HFFc6 (cell line): ENCODE results near the gene NOSIP. TPM values are rescaled to one million over a fixed set of nuclear protein-coding genes. Genes with fewer than 3 reads are reported as not detected.

ENCODE experiments used
- DNase-seq: peaks from one replicate; pipeline ENCODE4 v3.0.0-alpha.2; 2018
- H3K27ac Mint-ChIP-seq: 2 replicates; pipeline ENCODE4 v1.8.0; 2020; ENCODE audit warnings: mild to moderate bottlenecking, mixed read lengths
- H3K27me3 Mint-ChIP-seq: 2 replicates; pipeline ENCODE4 v1.8.0; 2021; ENCODE audit warnings: mild to moderate bottlenecking, moderate library complexity, mixed read lengths; ENCODE audit not compliant: insufficient read depth
- H3K36me3 Mint-ChIP-seq: 2 replicates; pipeline ENCODE4 v1.8.0; 2021; ENCODE audit warnings: low read depth, mixed read lengths
- H3K4me1 Mint-ChIP-seq: 2 replicates; pipeline ENCODE4 v1.8.0; 2020; ENCODE audit warnings: low read depth, mixed read lengths
- H3K4me3 Mint-ChIP-seq: 2 replicates; pipeline ENCODE4 v1.8.0; 2020; ENCODE audit warnings: mild to moderate bottlenecking, moderate library complexity, mixed read lengths
- H3K9me3 Mint-ChIP-seq: 2 replicates; pipeline ENCODE4 v1.8.0; 2020; ENCODE audit warnings: mild to moderate bottlenecking, mixed read lengths
- total RNA-seq, 6 experiments: library from RNA; stranded (reverse); fragmentation: NEBNext Ultra II Directional; extraction: Animal tissue kit (Norgen Biotek cat#: 25700); gene quantifications; 2 replicates in 1 of 6; 3 replicates in 5 of 6; pipeline ENCODE4 v1.2.3, GENCODE V29; 2021
- TF ChIP-seq, protein P1 (sequence below): fragments of 200-600 bp; sonication (generic); IDR thresholded peaks from 2 replicates; pipeline ENCODE4 v1.5.0; 2021; ENCODE audit warnings: antibody characterized with exemption, mild to moderate bottlenecking

The NOSIP gene
- total RNA-seq, 6 experiments from 2014 or later, result 66.0 to 79.7 (median 72.4) TPM

DNA sequence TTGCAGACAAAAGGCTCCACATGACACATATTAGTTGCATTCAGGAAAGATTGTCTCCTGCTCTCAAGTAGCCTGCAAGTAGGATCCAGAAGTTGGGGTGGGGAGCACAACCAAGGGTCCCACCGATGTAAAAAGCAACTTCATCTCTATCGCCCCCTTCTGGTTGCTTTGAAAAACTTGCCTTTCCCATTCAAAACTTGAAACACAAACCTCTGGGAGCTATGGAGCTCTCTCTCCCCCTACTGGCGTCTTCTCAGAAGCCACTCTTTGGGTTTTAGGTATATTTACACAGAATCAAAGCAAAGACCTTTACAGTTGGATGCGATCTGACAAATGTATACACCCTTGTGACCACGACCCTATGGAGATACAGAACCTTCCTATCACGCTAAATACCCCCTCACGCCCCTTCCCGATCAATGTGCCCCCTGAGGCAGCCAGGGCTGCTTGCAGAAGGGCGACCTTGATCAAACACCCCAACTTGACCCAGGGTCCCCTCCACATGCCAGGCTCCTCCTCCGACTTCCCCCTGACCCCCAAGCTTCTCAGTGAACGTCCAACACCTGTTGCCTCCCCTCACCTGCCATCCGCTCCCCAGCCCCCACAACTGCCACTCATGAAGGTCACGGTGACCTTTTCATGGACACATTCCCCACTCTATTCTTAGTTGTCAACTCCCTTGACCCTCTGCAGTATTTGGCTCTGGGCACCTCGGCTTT, 10.1 kb downstream of the NOSIP start:
- H3K27me3 Mint-ChIP-seq, result no peaks in the 10 kb centered on the region; the same call in 1 of the 2 replicates
- peaks cover under 1% of the 10 kb centered on the region for H3K36me3 Mint-ChIP-seq
- peak; percentile 73 for DNase-seq
- H3K4me1 Mint-ChIP-seq, result peaks cover 30% of the 10 kb centered on the region
- TF ChIP-seq, protein P1, sequence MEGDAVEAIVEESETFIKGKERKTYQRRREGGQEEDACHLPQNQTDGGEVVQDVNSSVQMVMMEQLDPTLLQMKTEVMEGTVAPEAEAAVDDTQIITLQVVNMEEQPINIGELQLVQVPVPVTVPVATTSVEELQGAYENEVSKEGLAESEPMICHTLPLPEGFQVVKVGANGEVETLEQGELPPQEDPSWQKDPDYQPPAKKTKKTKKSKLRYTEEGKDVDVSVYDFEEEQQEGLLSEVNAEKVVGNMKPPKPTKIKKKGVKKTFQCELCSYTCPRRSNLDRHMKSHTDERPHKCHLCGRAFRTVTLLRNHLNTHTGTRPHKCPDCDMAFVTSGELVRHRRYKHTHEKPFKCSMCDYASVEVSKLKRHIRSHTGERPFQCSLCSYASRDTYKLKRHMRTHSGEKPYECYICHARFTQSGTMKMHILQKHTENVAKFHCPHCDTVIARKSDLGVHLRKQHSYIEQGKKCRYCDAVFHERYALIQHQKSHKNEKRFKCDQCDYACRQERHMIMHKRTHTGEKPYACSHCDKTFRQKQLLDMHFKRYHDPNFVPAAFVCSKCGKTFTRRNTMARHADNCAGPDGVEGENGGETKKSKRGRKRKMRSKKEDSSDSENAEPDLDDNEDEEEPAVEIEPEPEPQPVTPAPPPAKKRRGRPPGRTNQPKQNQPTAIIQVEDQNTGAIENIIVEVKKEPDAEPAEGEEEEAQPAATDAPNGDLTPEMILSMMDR, result peak; percentile 99
- no peak overlapping the region for H3K4me3 Mint-ChIP-seq
- H3K27ac Mint-ChIP-seq, result peak overlapping the region; percentile 53
- no peaks in the 10 kb centered on the region for H3K9me3 Mint-ChIP-seq

DNA sequence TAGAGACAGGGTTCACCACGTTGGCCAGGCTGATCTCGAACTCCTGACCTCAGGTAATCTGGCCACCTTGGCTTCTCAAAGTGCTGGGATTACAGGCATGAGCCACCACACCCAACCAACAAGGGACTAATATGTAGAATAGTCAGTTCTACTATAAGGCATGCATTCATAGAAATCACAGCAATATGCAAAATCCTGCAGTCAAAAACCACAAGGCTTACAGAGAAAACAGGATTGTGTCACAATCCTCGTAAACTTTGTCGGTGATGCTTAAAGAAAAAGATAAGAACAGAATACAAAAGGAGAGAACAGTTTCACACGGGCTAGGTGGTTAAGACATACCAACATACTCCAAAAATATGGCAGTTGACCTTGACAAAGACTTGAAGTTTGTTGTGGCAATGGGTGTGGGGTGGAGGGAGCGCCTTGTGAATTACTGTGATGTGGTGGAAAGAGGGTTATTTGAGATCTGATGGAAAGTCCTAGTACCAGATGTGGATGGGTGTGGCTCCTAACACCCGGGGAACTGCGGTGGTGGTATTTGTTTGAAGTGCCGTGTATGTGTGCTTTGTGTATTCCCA, 12.4 kb downstream of the NOSIP start:
- Mint-ChIP-seq H3K36me3 (peaks cover 4% of the 10 kb centered on the region), H3K4me3 (no peak overlapping the region), H3K27ac (peak overlapping the region; percentile 56; the same call in 1 of the 2 replicates), H3K4me1 (peaks cover 19% of the 10 kb centered on the region), H3K27me3 (no peaks in the 10 kb centered on the region; the same call in 1 of the 2 replicates), H3K9me3 (no peaks in the 10 kb centered on the region)
- TF ChIP-seq, protein P1, result no peak
- no peak for DNase-seq

DNA sequence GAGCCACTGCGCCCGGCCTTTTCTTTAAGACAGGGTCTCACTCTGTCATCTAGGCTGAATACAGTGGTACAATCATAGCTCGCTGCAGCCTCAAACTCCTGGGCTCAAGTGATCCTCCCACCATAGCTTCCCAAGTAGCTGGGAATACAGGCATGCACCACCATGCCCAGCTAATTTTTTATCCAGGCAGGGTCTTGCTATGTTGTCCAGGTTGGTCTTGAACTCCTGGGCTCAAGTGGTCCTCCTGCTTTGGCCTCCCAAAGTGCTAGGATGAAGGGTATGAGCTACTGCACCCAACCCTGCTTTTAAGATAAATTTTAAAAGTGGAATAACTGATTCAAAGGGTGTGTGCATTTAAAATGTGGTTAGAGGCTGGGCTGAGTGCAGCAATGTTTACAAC, 14.1 kb downstream of the NOSIP start:
- no peak for DNase-seq
- H3K4me3 Mint-ChIP-seq, result no peak overlapping the region
- peaks cover 4% of the 10 kb centered on the region for H3K36me3 Mint-ChIP-seq
- H3K27ac Mint-ChIP-seq, result no peak overlapping the region
- peaks cover 19% of the 10 kb centered on the region for H3K4me1 Mint-ChIP-seq
- H3K27me3 Mint-ChIP-seq, result no peaks in the 10 kb centered on the region; the same call in none of the 2 replicates
- TF ChIP-seq, protein P1, result no peak
- no peaks in the 10 kb centered on the region for H3K9me3 Mint-ChIP-seq

DNA sequence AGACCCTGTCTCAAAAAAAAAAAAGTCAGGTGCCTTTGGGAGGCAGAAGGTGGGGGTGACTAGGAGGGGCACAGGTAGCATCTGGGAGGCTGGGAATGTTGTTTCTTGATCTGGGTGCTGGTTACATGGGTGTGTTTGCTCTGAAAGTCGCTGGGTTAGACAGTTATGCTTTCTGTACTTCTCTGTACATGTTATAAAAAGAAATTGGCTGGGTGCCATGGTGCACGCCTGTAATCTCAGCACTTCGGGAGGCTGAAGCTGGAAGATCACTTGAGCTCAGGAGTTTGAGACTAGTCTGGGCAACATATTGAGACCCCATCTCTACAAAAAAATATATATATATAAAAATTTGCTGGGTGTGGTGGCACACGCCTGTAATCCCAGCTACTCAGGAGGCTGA, 15.1 kb downstream of the NOSIP start:
- no peak for DNase-seq
- peaks cover 4% of the 10 kb centered on the region for H3K36me3 Mint-ChIP-seq
- H3K9me3 Mint-ChIP-seq, result no peaks in the 10 kb centered on the region
- TF ChIP-seq, protein P1, result no peak
- H3K27ac Mint-ChIP-seq, result no peak overlapping the region
- H3K4me3 Mint-ChIP-seq, result no peak overlapping the region
- H3K27me3 Mint-ChIP-seq, result no peaks in the 10 kb centered on the region; the same call in 1 of the 2 replicates
- H3K4me1 Mint-ChIP-seq, result peaks cover 14% of the 10 kb centered on the region

DNA sequence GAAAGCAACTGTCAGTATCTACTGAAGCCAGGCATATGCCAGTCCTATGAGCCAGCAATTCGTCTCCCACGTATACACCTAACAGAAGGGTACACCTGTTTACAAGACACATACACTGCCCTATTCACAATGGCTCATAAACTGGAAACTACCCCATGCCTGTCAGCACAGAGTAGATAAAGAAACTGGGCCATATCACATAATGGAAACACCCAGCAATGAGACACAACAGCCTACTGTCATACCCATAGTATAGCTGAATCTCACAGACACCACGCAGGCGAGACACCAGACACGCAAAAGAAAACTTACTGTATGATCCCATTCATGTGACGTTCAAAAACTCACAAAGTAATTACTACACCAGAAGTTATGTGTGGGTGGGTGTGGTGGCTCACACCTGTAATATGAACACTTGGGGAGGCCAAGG, 15.7 kb downstream of the NOSIP start:
- H3K4me3 Mint-ChIP-seq, result no peak overlapping the region
- peaks cover 9% of the 10 kb centered on the region for H3K4me1 Mint-ChIP-seq
- H3K36me3 Mint-ChIP-seq, result peaks cover 4% of the 10 kb centered on the region
- H3K27me3 Mint-ChIP-seq, result peaks cover 1% of the 10 kb centered on the region; the same call in 1 of the 2 replicates
- TF ChIP-seq, protein P1, result no peak
- H3K27ac Mint-ChIP-seq, result no peak overlapping the region
- no peaks in the 10 kb centered on the region for H3K9me3 Mint-ChIP-seq
- no peak for DNase-seq
